Duodenal mucosa (tissue), 2 donors: ENCODE results near the gene KIF25.

ENCODE experiments used
- H3K27ac ChIP-seq: one replicate; pipeline ENCODE4 v1.7.0; 2013; ENCODE audit warnings: low read depth, low read length
- H3K27me3 ChIP-seq, 2 donors: one replicate each; pipeline ENCODE4 v1.7.0; 2013; ENCODE audit warnings: low read length in 2 of 2, control low read depth in 1 of 2; ENCODE audit not compliant: insufficient read depth in 2 of 2, control insufficient read depth in 1 of 2
- H3K36me3 ChIP-seq, 2 donors: one replicate each; pipeline ENCODE4 v1.7.0; 2013; ENCODE audit warnings: low read length in 2 of 2, control low read depth in 1 of 2; ENCODE audit not compliant: insufficient read depth in 2 of 2, control insufficient read depth in 1 of 2
- H3K4me1 ChIP-seq, 2 donors: one replicate each; pipeline ENCODE4 v1.7.0; 2013; ENCODE audit warnings: low read length in 2 of 2, control low read depth in 1 of 2; ENCODE audit not compliant: insufficient read depth in 2 of 2, control insufficient read depth in 1 of 2
- H3K4me3 ChIP-seq, 2 donors: one replicate each; pipeline ENCODE4 v1.7.0; 2013; ENCODE audit warnings: low read length in 2 of 2, low read depth in 1 of 2
- H3K9ac ChIP-seq, 2 donors: one replicate each; pipeline ENCODE4 v1.7.0; 2013; ENCODE audit warnings: low read length in 2 of 2, low read depth in 1 of 2
- H3K9me3 ChIP-seq, 2 donors: one replicate each; pipeline ENCODE4 v1.7.0; 2013; ENCODE audit warnings: low read length in 2 of 2, control low read depth in 1 of 2; ENCODE audit not compliant: control insufficient read depth in 1 of 2

KIF25 gene

DNA sequence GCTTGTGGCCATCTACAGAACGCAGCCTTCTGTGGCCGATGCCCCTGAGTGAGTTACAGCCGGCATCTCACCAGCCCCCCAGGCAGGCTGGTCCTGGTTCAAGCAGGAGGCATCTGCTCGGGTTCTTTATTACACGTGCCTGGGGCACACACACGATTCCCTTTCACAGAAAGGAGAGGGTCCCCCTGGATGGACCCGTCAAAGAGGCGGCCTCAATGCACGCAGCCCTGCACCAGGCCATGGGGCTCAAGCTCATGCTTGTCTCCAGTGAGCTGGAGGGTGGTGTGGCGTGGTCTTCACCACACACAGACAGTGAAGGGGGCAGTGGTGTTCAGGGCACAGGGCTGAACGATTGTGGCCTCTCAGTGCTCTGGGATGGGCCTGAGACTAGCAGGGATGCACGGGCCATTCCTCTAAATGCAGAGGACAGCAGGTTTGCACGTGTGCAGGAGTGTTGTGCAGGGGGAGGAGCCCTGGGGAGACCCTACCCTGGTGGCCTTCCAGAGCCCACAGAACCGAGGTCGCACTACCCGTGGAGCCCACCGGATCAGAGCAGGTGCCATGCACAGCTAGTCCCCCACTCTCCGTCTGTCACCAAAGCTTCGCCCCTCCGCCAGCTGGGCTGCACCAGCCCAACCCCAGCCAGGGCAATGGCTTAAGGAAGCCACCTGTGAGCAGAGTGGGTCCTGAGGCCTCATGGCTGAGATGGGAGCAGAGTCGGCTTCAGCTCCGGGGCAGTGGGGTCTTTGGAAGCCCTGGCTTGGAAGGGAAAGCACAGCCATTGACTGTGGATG is 58.4 kb downstream of the KIF25 start:
- Histone ChIP-seq H3K27me3 (no peaks in the 10 kb centered on the region), H3K9me3 (no peaks in the 10 kb centered on the region)

DNA sequence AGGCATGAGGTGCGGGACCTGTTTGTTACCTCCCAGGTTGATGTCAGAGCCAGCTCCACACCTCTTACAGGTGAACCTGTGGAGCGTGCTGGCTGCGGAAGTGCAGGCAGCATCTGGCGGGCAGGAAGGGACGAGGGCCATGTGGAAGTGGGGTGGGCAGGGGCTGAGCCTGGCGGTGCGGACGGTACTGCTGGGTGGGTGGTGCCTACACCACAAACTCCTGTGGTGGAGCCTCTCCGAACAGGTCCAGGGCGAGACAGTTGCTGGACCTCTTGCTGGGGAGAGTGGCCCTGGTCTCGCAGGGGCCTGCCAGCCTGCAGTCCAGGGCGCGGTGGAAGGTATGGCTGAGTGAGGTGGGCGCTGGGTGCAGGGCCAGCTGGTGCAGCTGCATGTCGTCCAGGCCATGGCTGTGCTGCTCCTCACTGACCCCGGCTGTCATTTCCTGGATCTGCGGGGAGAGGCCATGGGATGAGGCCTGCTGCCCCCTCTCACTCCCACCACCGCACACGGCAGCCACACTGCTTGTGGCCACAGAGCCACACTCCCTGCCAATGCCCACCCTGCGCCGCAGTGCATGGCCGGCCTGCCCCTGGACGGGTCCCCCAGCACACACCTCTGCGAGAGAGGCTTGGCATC is 59.5 kb downstream of the KIF25 start:
- H3K27ac ChIP-seq: no peak overlapping the region
- H3K9me3 ChIP-seq: no peaks in the 10 kb centered on the region
- H3K27me3 ChIP-seq: no peaks in the 10 kb centered on the region
- H3K4me1 ChIP-seq: peaks cover 0 to 3% of the 10 kb centered on the region in 2 donors
- H3K9ac ChIP-seq: no peak overlapping the region
- H3K36me3 ChIP-seq: no peaks in the 10 kb centered on the region
- no peak overlapping the region for H3K4me3 ChIP-seq

More for the DNA sequence above, 58.4 kb downstream of the KIF25 start:
- H3K36me3 ChIP-seq: no peaks in the 10 kb centered on the region
- no peaks in the 10 kb centered on the region for H3K4me1 ChIP-seq
- H3K9ac ChIP-seq: no peak overlapping the region
- H3K4me3 ChIP-seq: no peak overlapping the region
- H3K27ac ChIP-seq: no peak overlapping the region

DNA sequence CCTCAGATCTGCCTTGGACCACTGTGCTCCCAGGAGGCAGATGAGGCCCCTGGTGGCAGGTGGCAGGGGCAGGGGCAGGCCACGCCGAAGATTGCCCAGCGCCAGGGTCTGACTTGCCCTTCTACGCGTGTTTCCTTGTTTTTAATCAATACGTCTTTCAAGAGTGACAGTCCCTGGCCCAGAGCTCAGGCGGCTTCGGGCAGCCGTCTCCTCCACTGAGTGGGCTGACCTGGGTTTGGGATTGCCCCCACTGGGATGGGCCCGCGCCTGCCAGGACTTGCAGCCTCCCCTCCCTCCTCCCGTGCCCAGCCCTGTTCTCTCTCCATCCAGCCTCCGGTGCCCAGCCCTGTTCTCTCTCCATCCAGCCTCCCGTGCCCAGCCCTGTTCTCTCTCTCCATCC is 60.4 kb downstream of the KIF25 start:
- Histone ChIP-seq H3K9me3 (no peaks in the 10 kb centered on the region), H3K36me3 (no peaks in the 10 kb centered on the region), H3K9ac (no peak overlapping the region), H3K27ac (no peak overlapping the region), H3K27me3 (no peaks in the 10 kb centered on the region), H3K4me3 (no peak overlapping the region), H3K4me1 (peaks cover 0 to 4% of the 10 kb centered on the region in 2 donors)

DNA sequence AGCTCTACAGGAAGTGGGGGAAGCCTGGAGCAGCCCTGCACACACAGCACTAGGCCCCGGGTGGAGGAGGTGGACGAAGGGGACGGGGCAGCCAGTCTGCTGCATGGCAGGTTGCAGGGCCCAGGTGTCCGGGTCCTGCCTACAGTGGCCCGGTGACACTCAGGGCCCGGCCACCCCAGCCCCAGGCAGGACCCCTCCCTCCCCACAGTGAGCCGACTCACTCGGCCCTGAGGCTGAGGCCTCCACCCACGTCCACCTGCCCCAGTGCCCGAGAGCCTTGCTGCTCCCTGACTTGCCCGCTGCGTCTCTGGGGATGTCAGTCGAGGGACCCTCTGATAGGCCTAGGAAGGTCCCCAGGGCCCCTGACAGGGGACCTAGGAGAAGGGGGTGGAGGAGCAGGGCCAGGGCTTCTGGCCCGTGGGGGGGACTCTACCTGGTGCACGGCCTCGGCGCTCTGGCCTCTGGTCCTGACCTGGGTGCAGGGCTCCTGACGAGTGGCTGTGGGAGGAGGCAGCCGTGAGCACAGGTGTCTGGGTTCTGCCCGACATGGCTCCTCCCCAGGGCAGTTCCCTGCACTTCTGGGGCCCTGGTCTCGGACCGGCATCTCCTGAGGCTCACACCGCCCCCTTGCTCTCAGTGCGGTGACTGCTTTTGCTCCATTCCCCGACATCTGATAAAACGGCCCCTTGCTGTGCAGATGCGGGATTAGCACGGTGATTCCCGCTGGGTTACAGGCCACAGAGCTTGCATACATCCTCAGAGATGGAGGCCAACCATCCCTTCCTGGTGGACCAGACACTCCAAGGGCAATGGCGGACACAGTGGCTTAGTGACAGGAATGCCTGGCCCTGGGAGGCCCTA is 61.5 kb downstream of the KIF25 start:
- Histone ChIP-seq H3K27ac (no peak overlapping the region), H3K4me3 (no peak overlapping the region), H3K9ac (no peak overlapping the region), H3K27me3 (no peaks in the 10 kb centered on the region), H3K4me1 (peaks cover 0 to 4% of the 10 kb centered on the region in 2 donors), H3K9me3 (no peaks in the 10 kb centered on the region), H3K36me3 (no peaks in the 10 kb centered on the region)

DNA sequence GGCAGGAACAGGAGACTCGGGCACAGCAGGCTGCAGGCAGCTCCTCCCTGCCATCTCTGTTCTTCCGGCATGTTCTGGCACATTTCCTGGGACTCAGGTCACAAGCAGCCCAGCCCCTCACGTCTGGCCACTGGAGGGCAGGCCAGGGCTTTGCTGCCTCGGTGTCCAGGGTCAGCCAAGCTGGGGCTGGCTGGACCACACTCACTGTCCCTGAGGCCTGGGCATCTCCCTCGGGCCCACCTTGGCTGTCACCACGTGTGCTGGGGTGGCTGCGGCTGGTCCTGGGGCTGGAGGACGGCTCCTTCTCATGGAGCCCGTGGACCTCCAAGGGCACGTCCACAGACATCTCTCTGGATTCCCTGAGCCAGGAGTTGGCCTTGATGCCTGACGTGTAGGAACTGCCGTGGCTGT is 63.1 kb downstream of the KIF25 start:
- Histone ChIP-seq H3K27ac (no peak overlapping the region), H3K4me1 (peaks cover 0 to 4% of the 10 kb centered on the region in 2 donors), H3K9me3 (no peaks in the 10 kb centered on the region), H3K9ac (no peak overlapping the region), H3K36me3 (no peaks in the 10 kb centered on the region), H3K4me3 (no peak overlapping the region), H3K27me3 (no peaks in the 10 kb centered on the region)

DNA sequence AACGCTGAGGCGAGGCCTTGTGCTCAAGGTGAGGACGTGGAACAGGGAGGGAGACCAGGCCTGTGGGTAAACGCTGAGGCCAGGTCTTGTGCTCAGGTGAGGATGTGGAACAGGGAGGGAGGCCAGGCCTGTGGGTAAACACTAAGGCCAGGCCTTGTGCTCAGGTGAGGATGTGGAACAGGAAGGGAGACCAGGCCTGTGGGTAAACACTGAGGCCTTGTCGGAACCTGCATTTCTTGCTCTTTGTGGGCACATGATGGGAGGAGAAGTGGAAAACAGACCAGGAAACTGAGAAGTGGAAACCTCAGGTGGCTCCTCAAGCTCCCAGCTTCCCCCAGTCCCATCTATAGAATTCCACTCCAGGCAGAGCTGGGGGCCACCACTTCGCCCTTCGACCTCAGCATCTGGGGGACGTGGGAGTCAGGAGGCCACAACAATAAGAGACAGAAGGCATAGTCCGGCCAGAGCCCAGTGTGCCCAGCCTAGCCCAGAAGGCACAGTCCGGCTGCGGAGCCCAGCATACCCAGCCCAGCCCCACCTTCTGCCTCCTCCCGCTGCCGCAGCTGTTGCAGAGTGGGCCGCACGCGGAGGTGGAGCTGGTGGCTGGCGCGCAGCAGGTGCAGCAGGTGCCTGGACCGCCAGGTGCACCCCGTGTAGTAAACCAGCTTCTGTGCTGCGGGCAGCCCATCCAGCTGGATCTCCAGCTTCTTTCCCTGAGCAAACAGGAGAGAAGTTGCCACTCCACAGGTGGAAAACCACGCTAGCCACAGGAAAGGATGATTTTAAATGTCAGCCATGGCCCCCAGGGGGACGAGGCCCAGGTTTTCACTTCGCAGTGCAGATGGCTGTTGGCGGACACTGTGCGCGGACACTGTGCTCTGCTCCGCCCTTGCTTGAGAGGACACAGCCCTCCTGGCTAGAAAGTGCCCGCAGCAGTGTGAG is 64.1 kb downstream of the KIF25 start:
- Histone ChIP-seq H3K27me3 (no peaks in the 10 kb centered on the region), H3K9me3 (no peaks in the 10 kb centered on the region), H3K36me3 (no peaks in the 10 kb centered on the region), H3K27ac (no peak overlapping the region), H3K4me3 (no peak overlapping the region), H3K4me1 (peaks cover 0 to 4% of the 10 kb centered on the region in 2 donors), H3K9ac (no peak overlapping the region)

DNA sequence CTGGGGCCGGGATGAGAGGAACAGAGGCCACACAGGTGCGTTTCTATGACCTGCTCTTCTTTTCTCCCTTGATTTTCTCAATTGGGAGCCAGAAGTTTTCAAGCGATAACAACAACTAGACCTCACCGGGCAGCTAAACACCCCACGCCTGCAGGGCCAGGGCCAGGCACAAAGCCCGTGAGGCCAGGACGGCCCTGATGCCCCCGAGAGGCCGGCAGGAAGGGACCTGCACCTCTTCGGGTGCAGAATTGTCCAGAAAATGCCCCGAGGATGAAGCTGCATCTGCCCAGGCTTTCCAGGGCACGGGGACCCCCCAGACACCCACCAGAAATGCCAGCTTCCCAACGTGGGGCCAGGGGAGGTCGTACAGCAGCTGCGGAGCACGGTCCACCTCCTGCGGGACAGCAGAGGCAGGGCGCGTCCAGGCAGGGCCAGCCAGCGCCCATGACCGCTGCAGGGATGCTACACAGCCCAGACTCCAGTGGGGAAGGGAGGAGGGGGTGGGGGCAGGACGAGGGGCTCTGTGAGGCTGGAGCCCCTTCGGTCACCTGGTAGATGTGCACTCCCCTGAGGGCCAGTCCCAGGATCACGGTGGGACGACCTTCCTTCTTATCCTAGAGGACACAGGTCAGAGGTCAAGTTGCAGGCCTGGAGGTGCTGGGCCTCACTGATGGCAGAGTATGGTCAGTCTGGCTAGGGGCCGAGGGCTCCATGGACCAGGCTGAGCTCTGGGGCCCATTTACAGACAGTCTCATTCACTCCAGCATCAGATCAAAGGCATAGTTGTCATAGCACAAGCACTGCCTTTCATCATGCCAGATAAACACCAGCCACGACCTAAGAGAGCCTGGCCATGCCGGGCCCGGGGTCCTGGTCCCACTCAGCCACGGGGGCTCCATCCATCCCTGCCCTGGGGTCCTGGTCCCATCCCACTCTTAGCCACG is 65.1 kb downstream of the KIF25 start:
- H3K4me3 ChIP-seq: no peak overlapping the region
- H3K4me1 ChIP-seq: peaks cover 0 to 4% of the 10 kb centered on the region in 2 donors
- no peaks in the 10 kb centered on the region for H3K27me3 ChIP-seq
- H3K9me3 ChIP-seq: no peaks in the 10 kb centered on the region
- no peak overlapping the region for H3K9ac ChIP-seq
- H3K36me3 ChIP-seq: no peaks in the 10 kb centered on the region
- no peak overlapping the region for H3K27ac ChIP-seq

DNA sequence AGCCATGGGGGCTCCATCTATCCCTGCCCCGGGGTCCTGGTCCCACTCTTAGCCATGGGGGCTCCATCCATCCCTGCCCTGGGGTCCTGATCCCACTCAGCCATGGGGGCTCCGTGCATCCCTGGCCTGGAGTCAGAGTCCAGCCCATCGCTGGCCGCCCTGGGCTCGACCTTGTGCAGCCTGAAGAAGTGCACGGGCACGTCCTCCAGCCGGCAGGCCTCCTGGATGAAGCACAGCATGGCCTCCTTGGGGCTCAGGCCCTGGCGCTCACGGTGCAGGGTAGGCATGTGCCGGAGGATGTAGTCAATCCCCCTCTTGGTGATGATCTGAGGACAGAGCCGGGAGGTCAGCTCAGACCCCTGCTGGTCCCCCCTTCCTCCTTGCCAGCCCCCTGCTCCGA is 66.0 kb downstream of the KIF25 start:
- H3K4me1 ChIP-seq: peaks cover 0 to 4% of the 10 kb centered on the region in 2 donors
- no peak overlapping the region for H3K27ac ChIP-seq
- H3K27me3 ChIP-seq: no peaks in the 10 kb centered on the region
- no peaks in the 10 kb centered on the region for H3K9me3 ChIP-seq
- no peak overlapping the region for H3K4me3 ChIP-seq
- H3K9ac ChIP-seq: no peak overlapping the region
- H3K36me3 ChIP-seq: no peaks in the 10 kb centered on the region
